Measurements from ENCODE around the gene PI4KA. TPM values are rescaled to one million over a fixed set of nuclear protein-coding genes. Genes with fewer than 3 reads are reported as not detected.

PI4KA gene
- total RNA-seq, 1 experiment from 2014 or later: 54.3 TPM

GRCh38 chr22:20865875-20866445 lies 7.3 kb upstream of the PI4KA start:
- no TSS peak for BruUV-seq (replicated peaks)
- H3K36me3 ChIP-seq (ENCODE audit: control insufficient read depth, insufficient read depth, low read length): no peaks in the 10 kb centered on the region; the same call in 1 of the 2 replicates

GRCh38 chr22:20865331-20865730 lies 6.7 kb upstream of the PI4KA start:
- H3K27me3 ChIP-seq (ENCODE audit: control insufficient read depth, insufficient read depth, low read length): no peaks in the 10 kb centered on the region
- in situ Hi-C loops (cut with HindIII; ENCODE audit: low pct_unique_long_range_greater_than_20kb, low sequenced_read_pairs): no loop called here
- DNase-seq (ENCODE audit: low read depth, low spot score) (no peak), ATAC-seq (no peak)
- intact Hi-C loops (cut with micrococcal nuclease; ENCODE audit: unreplicated experiment): no loop called here
- ChIA-PET CTCF (interaction anchor here (0.5 to 0.6 kb wide), 2 partner anchors 9 to 81 kb away, joined by 3 to 4 read pairs; no protein-coding TSS in a partner anchor), POLR2A (no interaction called here)
- no peaks in the 10 kb centered on the region for H3K9me3 ChIP-seq (ENCODE audit: control insufficient read depth, insufficient read depth, low read depth, low read length)
- no peaks in the 10 kb centered on the region for H3K4me1 ChIP-seq (ENCODE audit: control insufficient read depth, insufficient read depth, low read length)
- H3K27ac ChIP-seq (ENCODE audit: low read length): no peak overlapping the region
- no peaks in the 10 kb centered on the region; the same call in 1 of the 2 replicates for H3K36me3 ChIP-seq (ENCODE audit: control insufficient read depth, insufficient read depth, low read length)
- no TSS peak for BruUV-seq (replicated peaks)
- TF ChIP-seq SIN3A (IDR thresholded peaks at IDR 0.05; ENCODE audit: borderline replicate concordance, insufficient read depth, low read depth, low read length) (no peak), CTCF (IDR thresholded peaks at IDR 0.05) (no peak), POLR2AphosphoS5 (IDR thresholded peaks at IDR 0.05; ENCODE audit: low read depth, low read length) (no peak), TCF7L2 (IDR thresholded peaks at IDR 0.05; ENCODE audit: low read depth, low read length) (no peak), REST (IDR thresholded peaks at IDR 0.05; ENCODE audit: insufficient read depth in 1 of 2, low read depth in 2 of 2, low read length in 1 of 2) (no peak)
- H3K4me3 ChIP-seq (ENCODE audit: low read depth in 2 of 2, low read length in 2 of 2): no peak overlapping the region

More at GRCh38 chr22:20865875-20866445, 7.3 kb upstream of the PI4KA start:
- Histone ChIP-seq H3K4me1 (ENCODE audit: control insufficient read depth, insufficient read depth, low read length) (no peaks in the 10 kb centered on the region), H3K4me3 (ENCODE audit: low read depth in 2 of 2, low read length in 2 of 2) (no peak overlapping the region), H3K27ac (ENCODE audit: low read length) (no peak overlapping the region), H3K9me3 (ENCODE audit: control insufficient read depth, insufficient read depth, low read depth, low read length) (no peaks in the 10 kb centered on the region), H3K27me3 (ENCODE audit: control insufficient read depth, insufficient read depth, low read length) (no peaks in the 10 kb centered on the region)
- TF ChIP-seq SIN3A (IDR thresholded peaks at IDR 0.05; ENCODE audit: borderline replicate concordance, insufficient read depth, low read depth, low read length) (no peak), REST (IDR thresholded peaks at IDR 0.05; ENCODE audit: insufficient read depth in 1 of 2, low read depth in 2 of 2, low read length in 1 of 2) (no peak), TCF7L2 (IDR thresholded peaks at IDR 0.05; ENCODE audit: low read depth, low read length) (no peak), POLR2AphosphoS5 (IDR thresholded peaks at IDR 0.05; ENCODE audit: low read depth, low read length) (no peak), CTCF (IDR thresholded peaks at IDR 0.05) (no peak)
- ATAC-seq: no peak
- CTCF ChIA-PET: no interaction called here
- POLR2A ChIA-PET: no interaction called here
- in situ Hi-C loops (cut with HindIII; ENCODE audit: low pct_unique_long_range_greater_than_20kb, low sequenced_read_pairs): no loop called here
- intact Hi-C loops (cut with micrococcal nuclease; ENCODE audit: unreplicated experiment): no loop called here
- no peak for DNase-seq (ENCODE audit: low read depth, low spot score)
